GM20431 (cell line): ENCODE data around the gene RFX3.
"Not testable (repeated sequence)": the region's sequence is repeated elsewhere in the genome, so short reads cannot be mapped to it uniquely, and the experiment has no call there.

Experiments
- in situ Hi-C: fragments of 300-500 bp; cut with MseI, MboI; formaldehyde crosslinking; loops from one replicate; pipeline ENCODE4 v1.15.0; 2020; ENCODE audit warnings: low sequenced_read_pairs; ENCODE audit not compliant: unreplicated experiment

Gene RFX3

GRCh38 chr9:3304388-3304787 lies 221.4 kb downstream of the RFX3 start:
- in situ Hi-C loops, result not testable (repeated sequence)

- in situ Hi-C loops, result no loop called here
Observed at GRCh38 chr9:3299872-3300271, 225.9 kb downstream of the RFX3 start.

GRCh38 chr9:3296536-3296935 lies 229.3 kb downstream of the RFX3 start:
- in situ Hi-C loops, result no loop called here

GRCh38 chr9:3292311-3292710 lies 233.5 kb downstream of the RFX3 start:
- in situ Hi-C loops, result no loop called here

- in situ Hi-C loops, result no loop called here
Observed at GRCh38 chr9:3290231-3290840, 235.5 kb downstream of the RFX3 start.

GRCh38 chr9:3288686-3289085 lies 237.1 kb downstream of the RFX3 start:
- in situ Hi-C loops, result no loop called here

GRCh38 chr9:3285365-3286161 lies 240.2 kb downstream of the RFX3 start:
- in situ Hi-C loops, result no loop called here

GRCh38 chr9:3282365-3282764 lies 243.4 kb downstream of the RFX3 start:
- in situ Hi-C loops, result no loop called here

- in situ Hi-C loops, result no loop called here
Observed at GRCh38 chr9:3281399-3281798, 244.4 kb downstream of the RFX3 start.

- in situ Hi-C loops, result no loop called here
Observed at GRCh38 chr9:3277200-3277599, 248.6 kb downstream of the RFX3 start.

GRCh38 chr9:3271581-3271980 lies 254.2 kb downstream of the RFX3 start:
- in situ Hi-C loops, result no loop called here

GRCh38 chr9:3271157-3271556 lies 254.6 kb downstream of the RFX3 start:
- in situ Hi-C loops, result no loop called here

- in situ Hi-C loops, result no loop called here
Observed at GRCh38 chr9:3268223-3268622, 257.6 kb downstream of the RFX3 start.

- in situ Hi-C loops, result no loop called here
Observed at GRCh38 chr9:3263698-3264097, 262.1 kb downstream of the RFX3 start.

GRCh38 chr9:3262826-3263529 lies 262.8 kb downstream of the RFX3 start:
- in situ Hi-C loops, result no loop called here

- in situ Hi-C loops, result no loop called here
Observed at GRCh38 chr9:3261484-3261883, 264.3 kb downstream of the RFX3 start.

- in situ Hi-C loops, result no loop called here
Observed at GRCh38 chr9:3256571-3257330, 269.1 kb downstream of the RFX3 start.

- in situ Hi-C loops, result no loop called here
Observed at GRCh38 chr9:3251309-3251708, 274.5 kb downstream of the RFX3 start.

GRCh38 chr9:3250741-3251140 lies 275.1 kb downstream of the RFX3 start:
- in situ Hi-C loops, result no loop called here

- in situ Hi-C loops, result loop anchor here (25.0 kb wide), 1 partner anchor 190 kb away; no protein-coding TSS in a partner anchor
Observed at GRCh38 chr9:3247211-3247610, 278.6 kb downstream of the RFX3 start.
